Activated naive CD4-positive, alpha-beta T cell treated with anti-CD3 and anti-CD28 coated beads, Interleukin-2, amount 50 U/mL, for 72 hours (primary cell): ENCODE results near the gene AMN. TPM values are rescaled to one million over a fixed set of nuclear protein-coding genes. Genes with fewer than 3 reads are reported as not detected.
"Not testable (repeated sequence)": the region's sequence is repeated elsewhere in the genome, so short reads cannot be mapped to it uniquely, and the experiment has no call there.

Experiments
- ATAC-seq, 2 donors: fragments of 150-1000 bp; cut with Tn5 transposase; 2 replicates each; pipeline ENCODE4 v1.10.0; 2021; ENCODE audit warnings: mild to moderate bottlenecking in 2 of 2, moderate library complexity in 2 of 2
- DNase-seq, 2 donors: peaks; one replicate each; pipeline ENCODE4 v3.0.0; 2021 to 2022; ENCODE audit warnings: low spot score in 2 of 2
- H3K27ac Mint-ChIP-seq, 2 donors: one replicate each; pipeline ENCODE4 v1.8.0; 2022; ENCODE audit warnings: mild to moderate bottlenecking in 2 of 2, mixed read lengths in 2 of 2
- H3K36me3 Mint-ChIP-seq, 2 donors: one replicate each; pipeline ENCODE4 v1.8.0; 2022; ENCODE audit warnings: mixed read lengths in 2 of 2
- H3K9me3 Mint-ChIP-seq, 2 donors: one replicate each; pipeline ENCODE4 v1.8.0; 2022; ENCODE audit warnings: mixed read lengths in 2 of 2
- total RNA-seq, 2 donors: library from RNA; stranded (reverse); gene quantifications; one replicate each; pipeline ENCODE4 v1.2.3, GENCODE V29; 2022

The AMN gene
- under 1 TPM; 0.30 to 0.49 TPM for total RNA-seq

GRCh38 chr14:102922490-102923200, at the start of gene AMN:
AMN (plus strand) TSS chr14:102922663; CDS start chr14:102922689, 26 bp downstream.
- Mint-ChIP-seq H3K27ac (no peak within 1 kb of the TSS), H3K36me3 (no peaks in the 10 kb centered on the region), H3K9me3 (no peaks in the 10 kb centered on the region)
- DNase-seq (no peak), ATAC-seq (peak; percentile 18 to 47)

- no peaks in the 10 kb centered on the region for H3K9me3 Mint-ChIP-seq
- H3K27ac Mint-ChIP-seq: peak overlapping the region in 1 of 2 donors; percentile 71
- ATAC-seq (no peak), DNase-seq (no peak)
- H3K36me3 Mint-ChIP-seq: peaks cover 26 to 31% of the 10 kb centered on the region in 2 donors
These were observed 49.3 kb upstream of the AMN start for GRCh38 chr14:102873131-102873530.

- no peak for DNase-seq
- peaks cover 21 to 30% of the 10 kb centered on the region in 2 donors for H3K36me3 Mint-ChIP-seq
- ATAC-seq: no peak
- H3K9me3 Mint-ChIP-seq: no peaks in the 10 kb centered on the region
- peak overlapping the region in 1 of 2 donors; percentile 79 for H3K27ac Mint-ChIP-seq
These were observed 48.9 kb upstream of the AMN start for GRCh38 chr14:102873546-102874061.

- peaks cover 18 to 21% of the 10 kb centered on the region in 2 donors for H3K36me3 Mint-ChIP-seq
- no peaks in the 10 kb centered on the region for H3K9me3 Mint-ChIP-seq
- DNase-seq (no peak), ATAC-seq (no peak)
- no peak overlapping the region for H3K27ac Mint-ChIP-seq
These were observed 46.8 kb upstream of the AMN start for GRCh38 chr14:102875652-102876051.

- not testable (repeated sequence) for H3K27ac Mint-ChIP-seq, ATAC-seq, H3K9me3 Mint-ChIP-seq, DNase-seq
- peaks cover 10% of the 10 kb centered on the region in 2 donors for H3K36me3 Mint-ChIP-seq
These were observed 45.0 kb upstream of the AMN start for GRCh38 chr14:102877511-102877910.

- Mint-ChIP-seq H3K9me3 (no peaks in the 10 kb centered on the region), H3K36me3 (peaks cover 10% of the 10 kb centered on the region in 2 donors), H3K27ac (peak overlapping the region in 1 of 2 donors; percentile 77)
- DNase-seq: no peak
- ATAC-seq: no peak
These were observed 44.1 kb upstream of the AMN start for GRCh38 chr14:102878174-102878969.

GRCh38 chr14:102878970-102879460, 43.4 kb upstream of the AMN start:
- Mint-ChIP-seq H3K9me3 (no peaks in the 10 kb centered on the region), H3K36me3 (peaks cover 10 to 13% of the 10 kb centered on the region in 2 donors), H3K27ac (peak overlapping the region in 1 of 2 donors; percentile 77)
- DNase-seq (no peak), ATAC-seq (no peak)

- no peak for ATAC-seq
- peaks cover 7 to 14% of the 10 kb centered on the region in 2 donors for H3K36me3 Mint-ChIP-seq
- peak overlapping the region; percentile 2 to 68 for H3K27ac Mint-ChIP-seq
- H3K9me3 Mint-ChIP-seq: no peaks in the 10 kb centered on the region
- no peak for DNase-seq
These were observed 40.1 kb upstream of the AMN start for GRCh38 chr14:102882226-102882906.

- Mint-ChIP-seq H3K9me3 (no peaks in the 10 kb centered on the region), H3K36me3 (peaks cover 7 to 14% of the 10 kb centered on the region in 2 donors), H3K27ac (peak overlapping the region; percentile 2 to 68)
- peak in 1 of 2 donors; percentile 22 for DNase-seq
- peak; percentile 87 to 92 for ATAC-seq
These were observed 39.3 kb upstream of the AMN start for GRCh38 chr14:102883089-102883541.

- Mint-ChIP-seq H3K36me3 (peaks cover 7 to 14% of the 10 kb centered on the region in 2 donors), H3K27ac (peak overlapping the region; percentile 6 to 68), H3K9me3 (no peaks in the 10 kb centered on the region)
- no peak for DNase-seq
- ATAC-seq: no peak
These were observed 38.9 kb upstream of the AMN start for GRCh38 chr14:102883554-102883953.

- Mint-ChIP-seq H3K9me3 (no peaks in the 10 kb centered on the region), H3K36me3 (peaks cover 12 to 14% of the 10 kb centered on the region in 2 donors), H3K27ac (peak overlapping the region in 1 of 2 donors; percentile 60)
- DNase-seq (no peak), ATAC-seq (no peak)
These were observed 36.6 kb upstream of the AMN start for GRCh38 chr14:102885737-102886447.

- Mint-ChIP-seq H3K36me3 (peaks cover 12 to 20% of the 10 kb centered on the region in 2 donors), H3K27ac (peak overlapping the region in 1 of 2 donors; percentile 44), H3K9me3 (no peaks in the 10 kb centered on the region)
- ATAC-seq: no peak
- DNase-seq: no peak
These were observed 33.7 kb upstream of the AMN start for GRCh38 chr14:102888748-102889147.

- DNase-seq: no peak
- Mint-ChIP-seq H3K36me3 (peaks cover 12 to 14% of the 10 kb centered on the region in 2 donors), H3K27ac (no peak overlapping the region), H3K9me3 (no peaks in the 10 kb centered on the region)
- no peak for ATAC-seq
These were observed 32.8 kb upstream of the AMN start for GRCh38 chr14:102889615-102890014.

GRCh38 chr14:102891111-102891510, 31.4 kb upstream of the AMN start:
- DNase-seq (peak in 1 of 2 donors; percentile 30), ATAC-seq (no peak)
- Mint-ChIP-seq H3K9me3 (no peaks in the 10 kb centered on the region), H3K27ac (no peak overlapping the region), H3K36me3 (peaks cover 6 to 10% of the 10 kb centered on the region in 2 donors)

- DNase-seq (no peak), ATAC-seq (no peak)
- Mint-ChIP-seq H3K27ac (no peak overlapping the region), H3K9me3 (no peaks in the 10 kb centered on the region), H3K36me3 (peaks cover 6 to 7% of the 10 kb centered on the region in 2 donors)
These were observed 30.9 kb upstream of the AMN start for GRCh38 chr14:102891556-102891955.

- Mint-ChIP-seq H3K27ac (peak overlapping the region in 1 of 2 donors; percentile 36), H3K9me3 (no peaks in the 10 kb centered on the region), H3K36me3 (peaks cover 6 to 7% of the 10 kb centered on the region in 2 donors)
- no peak for ATAC-seq
- DNase-seq: no peak
These were observed 29.8 kb upstream of the AMN start for GRCh38 chr14:102892651-102893050.
